22Rv1 (cell line): ENCODE measurements around the gene DTL.

Source experiments
- ZFX ChIP-seq: fragments of 450-650 bp; IDR thresholded peaks from 2 replicates; pipeline ENCODE4 v1.6.1; 2017; ENCODE audit warnings: antibody characterized with exemption, borderline replicate concordance
- TF ChIP-seq, protein P1 (sequence below): fragments of 450-650 bp; IDR thresholded peaks from 2 replicates; pipeline ENCODE4 v1.5.1; 2017; ENCODE audit warnings: mild to moderate bottlenecking

GRCh38 chr1:212040629-212041412, 5.3 kb downstream of the DTL start:
- TF ChIP-seq, protein P1, sequence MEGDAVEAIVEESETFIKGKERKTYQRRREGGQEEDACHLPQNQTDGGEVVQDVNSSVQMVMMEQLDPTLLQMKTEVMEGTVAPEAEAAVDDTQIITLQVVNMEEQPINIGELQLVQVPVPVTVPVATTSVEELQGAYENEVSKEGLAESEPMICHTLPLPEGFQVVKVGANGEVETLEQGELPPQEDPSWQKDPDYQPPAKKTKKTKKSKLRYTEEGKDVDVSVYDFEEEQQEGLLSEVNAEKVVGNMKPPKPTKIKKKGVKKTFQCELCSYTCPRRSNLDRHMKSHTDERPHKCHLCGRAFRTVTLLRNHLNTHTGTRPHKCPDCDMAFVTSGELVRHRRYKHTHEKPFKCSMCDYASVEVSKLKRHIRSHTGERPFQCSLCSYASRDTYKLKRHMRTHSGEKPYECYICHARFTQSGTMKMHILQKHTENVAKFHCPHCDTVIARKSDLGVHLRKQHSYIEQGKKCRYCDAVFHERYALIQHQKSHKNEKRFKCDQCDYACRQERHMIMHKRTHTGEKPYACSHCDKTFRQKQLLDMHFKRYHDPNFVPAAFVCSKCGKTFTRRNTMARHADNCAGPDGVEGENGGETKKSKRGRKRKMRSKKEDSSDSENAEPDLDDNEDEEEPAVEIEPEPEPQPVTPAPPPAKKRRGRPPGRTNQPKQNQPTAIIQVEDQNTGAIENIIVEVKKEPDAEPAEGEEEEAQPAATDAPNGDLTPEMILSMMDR = no peak
- TF ChIP-seq ZFX = no peak
